ENCODE measurements around the gene PGLYRP1.

The PGLYRP1 gene

GRCh38 chr19:45969676-45970075 lies 53.2 kb downstream of the PGLYRP1 start:
- H3K4me1 ChIP-seq (ENCODE audit: control insufficient read depth, low read length) = peaks cover 19% of the 10 kb centered on the region
- H3K9me3 ChIP-seq (ENCODE audit: control insufficient read depth, insufficient read depth, low read length) = no peaks in the 10 kb centered on the region
- H3K27me3 ChIP-seq (ENCODE audit: control insufficient read depth, low read length) = peaks cover 31% of the 10 kb centered on the region
- H3K79me2 ChIP-seq (ENCODE audit: control insufficient read depth, low read length) = no peaks in the 10 kb centered on the region
- TF ChIP-seq CTCF (IDR thresholded peaks at IDR 0.05; ENCODE audit: low read depth, low read length, poor library complexity, severe bottlenecking) (no peak), EZH2phosphoT487 (IDR thresholded peaks at IDR 0.05; ENCODE audit: borderline replicate concordance, low read length) (no peak)
- H3K9me2 ChIP-seq (replicated peaks; ENCODE audit: control insufficient read depth, low read length) = no peaks in the 10 kb centered on the region
- no peaks in the 10 kb centered on the region for H3K36me3 ChIP-seq (ENCODE audit: control insufficient read depth, low read length)
- no peaks in the 10 kb centered on the region; the same call in 1 of the 2 replicates for H3F3A ChIP-seq (ENCODE audit: control insufficient read depth, insufficient read depth)
- H3K4me2 ChIP-seq (ENCODE audit: low read length) = no peak overlapping the region
- no peaks in the 10 kb centered on the region for H4K20me1 ChIP-seq (ENCODE audit: control insufficient read depth, insufficient read depth, low read depth, low read length)
- no peak overlapping the region for H3K4me3 ChIP-seq (ENCODE audit: low read length)
- H3K27ac ChIP-seq (ENCODE audit: low read depth, low read length) = no peak overlapping the region

Measured in DOHH2 (cell line).